Epithelial cell of esophagus (primary cell): ENCODE data around the gene CHD9.

Source experiments
- DNase-seq: peaks from one replicate; pipeline ENCODE4 v3.0.0; 2010; ENCODE audit warnings: low read depth
- H3K4me3 ChIP-seq: 2 replicates; pipeline ENCODE4 v1.5.1; 2011; ENCODE audit warnings: mild to moderate bottlenecking, low read length, control low read depth
- CTCF ChIP-seq: IDR thresholded peaks from 2 replicates; pipeline ENCODE4 v1.5.1; 2011; ENCODE audit warnings: low read depth, mild to moderate bottlenecking, low read length, control low read depth, inconsistent platforms; ENCODE audit not compliant: insufficient read depth; ENCODE audit errors: missing control alignments

The CHD9 gene

GRCh38 chr16:53097190-53097589, 42.4 kb downstream of the CHD9 start:
- H3K4me3 ChIP-seq: no peak overlapping the region
- no peak for TF ChIP-seq CTCF
- no peak for DNase-seq

- peak overlapping the region; percentile 41 for H3K4me3 ChIP-seq
- peak; percentile 71 for DNase-seq
- TF ChIP-seq CTCF: no peak
Measured at GRCh38 chr16:53098526-53099317, 43.9 kb downstream of the CHD9 start.

- TF ChIP-seq CTCF: no peak
- H3K4me3 ChIP-seq: peak overlapping the region; percentile 41
- peak; percentile 96 for DNase-seq
Measured at GRCh38 chr16:53099318-53100130, 44.7 kb downstream of the CHD9 start.

GRCh38 chr16:53100131-53100748, 45.4 kb downstream of the CHD9 start:
- H3K4me3 ChIP-seq: peak overlapping the region; percentile 41
- no peak for DNase-seq
- TF ChIP-seq CTCF: no peak

GRCh38 chr16:53100889-53101288, 46.1 kb downstream of the CHD9 start:
- DNase-seq: no peak
- no peak overlapping the region for H3K4me3 ChIP-seq
- TF ChIP-seq CTCF: no peak

- no peak overlapping the region for H3K4me3 ChIP-seq
- no peak for DNase-seq
- no peak for TF ChIP-seq CTCF
Measured at GRCh38 chr16:53103811-53104210, 49.0 kb downstream of the CHD9 start.
